HCT116 (cell line): ENCODE data around the gene NR5A2. TPM values are rescaled to one million over a fixed set of nuclear protein-coding genes. Genes with fewer than 3 reads are reported as not detected.

Experiments used
- ATAC-seq: fragments of 200-7000 bp; cut with Tn5 transposase; 2 replicates; pipeline ENCODE4 v1.9.1; 2020; ENCODE audit warnings: mild to moderate bottlenecking, moderate library complexity
- BruUV-seq: library from RNA; stranded (reverse); fragments of 400-500 nt; replicated peaks from 2 replicates; lab custom pipeline; 2021; lab: Mats Ljungman, UMichigan
- CTCF ChIA-PET: fragments of 300-600 bp; sonication (Branson Sonifier 250); formaldehyde crosslinking; loops from one replicate; lab custom pipeline; 2021; ENCODE audit warnings: antibody characterized with exemption; lab: Charles Lee
- POLR2A ChIA-PET: fragments of 300-600, 350-600 bp; sonication (Branson Sonifier 250); formaldehyde crosslinking; loops from one replicate; lab custom pipeline; 2021; ENCODE audit warnings: antibody characterized with exemption; lab: Charles Lee
- RAD21 ChIA-PET, 2 experiments: fragments of 300-600 bp; sonication (Branson Sonifier 250); formaldehyde crosslinking; loops; one replicate each; lab custom pipeline; 2023; ENCODE audit warnings: low total read pairs in 2 of 2; ENCODE audit not compliant: uncharacterized antibody in 2 of 2, unreplicated experiment in 2 of 2, low non-redundant PET in 1 of 2; lab: Charles Lee
- DNase-seq: peaks from one replicate; pipeline ENCODE4 v3.0.0-alpha.2; 2010; ENCODE audit warnings: low read depth, low spot score
- H2AFZ ChIP-seq: fragments of 200-600 bp; shearing (Covaris generic), sonication (generic); 2 replicates; pipeline ENCODE4 v1.6.1; 2017; ENCODE audit warnings: low read depth, mixed run types, mixed read lengths, antibody characterized with exemption, low read length; ENCODE audit not compliant: poor library complexity, severe bottlenecking
- H3K27ac ChIP-seq: 2 replicates; pipeline ENCODE4 v1.5.1; 2012; ENCODE audit warnings: low read depth, low read length
- H3K27me3 ChIP-seq: fragments of 200-600 bp; sonication (generic); 2 replicates; pipeline ENCODE4 v1.6.1; 2016; ENCODE audit warnings: mixed run types, low read length, mixed read lengths; ENCODE audit not compliant: insufficient read depth
- H3K36me3 ChIP-seq, 2 experiments: fragments of 200-500 bp in 1 of 2; fragments of 200-600 bp in 1 of 2; sonication (Bioruptor generic) in 1 of 2; sonication (generic) in 1 of 2; 2 replicates each; pipeline versions ENCODE4 v1.5.1 to v1.6.1; 2014 to 2016; ENCODE audit warnings: low read length in 2 of 2, inconsistent platforms in 1 of 2, mixed read lengths in 1 of 2, mixed run types in 1 of 2; ENCODE audit not compliant: insufficient read depth in 2 of 2, control insufficient read depth in 1 of 2
- H3K4me1 ChIP-seq, 2 experiments: fragments of 200-600 bp in 1 of 2; sonication (generic) in 1 of 2; 2 replicates each; pipeline versions ENCODE4 v1.5.1 to v1.6.1; 2012 to 2017; ENCODE audit warnings: low read length in 2 of 2, inconsistent platforms in 1 of 2, mild to moderate bottlenecking in 1 of 2, mixed read lengths in 1 of 2, mixed run types in 1 of 2, moderate library complexity in 1 of 2; ENCODE audit not compliant: insufficient read depth in 2 of 2, control insufficient read depth in 1 of 2
- H3K4me2 ChIP-seq: fragments of 200-600 bp; sonication (generic); 2 replicates; pipeline ENCODE4 v1.6.1; 2017; ENCODE audit warnings: mixed run types, low read length, mixed read lengths
- H3K4me3 ChIP-seq, 2 experiments: fragments of 200-600 bp in 1 of 2; sonication (generic) in 1 of 2; replicated peaks in 1 of 2; 2 replicates each; pipeline ENCODE4 v1.5.1; 2011 to 2016; ENCODE audit warnings: low read length in 2 of 2, control low read depth in 1 of 2, low read depth in 1 of 2, mild to moderate bottlenecking in 1 of 2, mixed read lengths in 1 of 2, mixed run types in 1 of 2
- H3K79me2 ChIP-seq: fragments of 200-600 bp; sonication (generic); 2 replicates; pipeline ENCODE4 v1.6.1; 2017; ENCODE audit warnings: mild to moderate bottlenecking, mixed run types, low read length, moderate library complexity, mixed read lengths; ENCODE audit not compliant: insufficient read depth
- H3K9ac ChIP-seq: fragments of 200-600 bp; sonication (generic); 2 replicates; pipeline ENCODE4 v1.6.1; 2016; ENCODE audit warnings: low read length, mixed read lengths
- H3K9me2 ChIP-seq: fragments of 200-600 bp; sonication (generic), shearing (Covaris generic); 2 replicates; pipeline ENCODE4 v1.6.1; 2017; ENCODE audit warnings: mixed run types, mild to moderate bottlenecking, moderate library complexity; ENCODE audit not compliant: insufficient read depth
- H3K9me3 ChIP-seq, 2 experiments: fragments of 200-500 bp in 1 of 2; fragments of 200-600 bp in 1 of 2; sonication (Bioruptor generic) in 1 of 2; sonication (generic) in 1 of 2; 2 replicates each; pipeline ENCODE4 v1.6.1; 2014 to 2017; ENCODE audit warnings: low read length in 2 of 2, mixed read lengths in 2 of 2, inconsistent platforms in 1 of 2, low read depth in 1 of 2, mild to moderate bottlenecking in 1 of 2, mixed run types in 1 of 2, moderate library complexity in 1 of 2; ENCODE audit not compliant: control insufficient read depth in 1 of 2, insufficient read depth in 1 of 2
- H4K20me1 ChIP-seq: fragments of 200-600 bp; sonication (generic), shearing (Covaris generic); 2 replicates; pipeline ENCODE4 v1.6.1; 2017; ENCODE audit warnings: mixed run types, mild to moderate bottlenecking, moderate library complexity; ENCODE audit not compliant: insufficient read depth
- EGR1 ChIP-seq: IDR thresholded peaks from 2 replicates; pipeline ENCODE4 v1.6.1; 2012; ENCODE audit warnings: low read depth
- ELF1 ChIP-seq: IDR thresholded peaks from 2 replicates; pipeline ENCODE4 v1.6.1; 2012; ENCODE audit warnings: low read depth, borderline replicate concordance
- FOSL1 ChIP-seq: IDR thresholded peaks from 2 replicates; pipeline ENCODE4 v1.6.1; 2012; ENCODE audit warnings: low read depth
- JUND ChIP-seq: IDR thresholded peaks from 2 replicates; pipeline ENCODE4 v1.6.1; 2012
- RAD21 ChIP-seq: IDR thresholded peaks from 2 replicates; pipeline ENCODE4 v1.6.1; 2012; ENCODE audit warnings: low read depth, mild to moderate bottlenecking
- SIN3A ChIP-seq: IDR thresholded peaks from 2 replicates; pipeline ENCODE4 v1.6.1; 2012; ENCODE audit warnings: low read depth
- SP1 ChIP-seq: IDR thresholded peaks from 2 replicates; pipeline ENCODE4 v1.6.1; 2012; ENCODE audit warnings: low read depth
- SRF ChIP-seq: IDR thresholded peaks from 2 replicates; pipeline ENCODE4 v1.6.1; 2012; ENCODE audit warnings: low read depth
- TCF7L2 ChIP-seq: IDR thresholded peaks from 2 replicates; pipeline ENCODE4 v1.7.0; 2011; ENCODE audit warnings: borderline replicate concordance, inconsistent platforms; ENCODE audit not compliant: insufficient read depth, insufficient read length; ENCODE audit errors: extremely low read depth
- YY1 ChIP-seq: IDR thresholded peaks from 2 replicates; pipeline ENCODE4 v1.6.1; 2011; ENCODE audit warnings: low read length, low read depth, moderate library complexity, mild to moderate bottlenecking; ENCODE audit not compliant: insufficient replicate concordance; ENCODE audit errors: extremely low read depth
- ZFX ChIP-seq: fragments of 450-650 bp; IDR thresholded peaks from 2 replicates; pipeline ENCODE4 v1.6.1; 2017
- ZNF274 ChIP-seq: fragments of 200-500 bp; sonication (Bioruptor generic); IDR thresholded peaks from 2 replicates; pipeline ENCODE4 v1.6.1; 2014; ENCODE audit warnings: mild to moderate bottlenecking, low read depth, low read length, inconsistent platforms
- intact Hi-C: fragments of 100-400 bp; cut with micrococcal nuclease; formaldehyde crosslinking; loops from 2 replicates; pipeline ENCODE4 v1.10.0; 2022
- total RNA-seq: library from RNA; stranded (reverse); gene quantifications from one replicate; pipeline ENCODE4 v1.2.1, GENCODE V29; 2021; ENCODE audit not compliant: unreplicated experiment
- TF ChIP-seq, protein P1 (sequence below): IDR thresholded peaks from 2 replicates; pipeline ENCODE4 v1.6.1; 2012; ENCODE audit warnings: low read depth
- TF ChIP-seq, protein P2 (sequence below): IDR thresholded peaks from 2 replicates; pipeline ENCODE4 v1.6.1; 2012

The NR5A2 gene
- total RNA-seq, 1 experiment from 2014 or later = 0.91 TPM

DNA sequence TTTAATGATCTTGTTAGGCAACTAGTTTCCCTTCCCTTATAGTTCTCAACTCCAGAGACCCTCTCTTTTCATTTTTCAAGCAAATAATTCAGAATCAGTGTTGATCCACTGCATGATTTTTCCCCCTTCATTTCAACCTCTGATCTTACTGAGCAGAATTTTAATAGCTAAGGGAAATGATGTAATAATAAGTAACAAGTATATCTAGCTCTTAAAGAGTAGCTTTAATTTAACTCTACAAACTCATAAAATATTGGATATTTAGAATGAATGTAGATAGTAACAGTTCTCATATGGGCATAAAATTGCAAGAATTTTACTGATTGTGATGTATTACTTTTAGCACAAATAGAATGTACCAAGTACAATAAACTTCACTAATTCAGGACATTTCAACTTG, 130.2 kb downstream of the NR5A2 start:
- Histone ChIP-seq H3K9ac (no peak overlapping the region), H4K20me1 (no peaks in the 10 kb centered on the region)
- no peak for ATAC-seq
- RAD21 ChIA-PET = no interaction called here
- TF ChIP-seq YY1 (no peak), JUND (no peak), RAD21 (no peak), SRF (no peak)
- TF ChIP-seq, all 23 proteins: peak for 0
- ChIA-PET CTCF (interaction anchor here (1.8 kb wide), 1 partner anchor 18 kb away, joined by 7 read pairs; no protein-coding TSS in a partner anchor), POLR2A (no interaction called here)
- no TSS peak for BruUV-seq
- Histone ChIP-seq H3K27me3 (no peaks in the 10 kb centered on the region), H2AFZ (no peak overlapping the region), H3K79me2 (no peaks in the 10 kb centered on the region), H3K4me1 (peaks cover 0 to 6% of the 10 kb centered on the region in 2 experiments; a peak in 2 of 4 replicates), H3K4me2 (no peak overlapping the region), H3K4me3 (no peak overlapping the region), H3K36me3 (no peaks in the 10 kb centered on the region), H3K9me3 (no peaks in the 10 kb centered on the region), H3K9me2 (no peaks in the 10 kb centered on the region), H3K27ac (no peak overlapping the region)
- DNase-seq = no peak
- intact Hi-C loops = no loop called here

DNA sequence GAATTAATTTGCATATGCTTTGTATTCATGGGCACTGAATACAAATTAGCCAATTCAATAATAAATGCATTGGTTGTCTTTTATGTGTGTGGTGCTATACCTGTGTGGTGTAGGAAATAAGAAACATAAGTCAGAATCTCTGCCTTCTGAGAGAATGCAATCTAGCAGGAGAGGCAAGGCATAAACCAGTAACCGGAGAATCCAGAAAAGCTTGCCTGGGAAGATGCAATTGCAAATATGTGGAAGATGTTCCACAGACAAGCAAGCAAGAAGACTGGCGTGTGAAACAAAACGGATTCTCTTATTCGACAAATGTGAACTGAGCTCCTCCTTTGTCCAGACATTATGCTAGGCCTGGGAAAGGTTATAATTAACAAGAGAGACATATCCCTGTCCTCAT, 134.3 kb downstream of the NR5A2 start:
- no peak overlapping the region for H3K27ac ChIP-seq
- H3K4me2 ChIP-seq = no peak overlapping the region
- ChIA-PET RAD21 (no interaction called here), POLR2A (no interaction called here), CTCF (no interaction called here)
- DNase-seq (no peak), ATAC-seq (no peak)
- H2AFZ ChIP-seq = no peak overlapping the region
- H3K9ac ChIP-seq = no peak overlapping the region
- TF ChIP-seq ELF1 (no peak), ZNF274 (no peak), SIN3A (no peak), EGR1 (no peak), FOSL1 (no peak), ZFX (no peak), SRF (no peak), SP1 (no peak), TCF7L2 (no peak), JUND (no peak)
- TF ChIP-seq, protein P1, sequence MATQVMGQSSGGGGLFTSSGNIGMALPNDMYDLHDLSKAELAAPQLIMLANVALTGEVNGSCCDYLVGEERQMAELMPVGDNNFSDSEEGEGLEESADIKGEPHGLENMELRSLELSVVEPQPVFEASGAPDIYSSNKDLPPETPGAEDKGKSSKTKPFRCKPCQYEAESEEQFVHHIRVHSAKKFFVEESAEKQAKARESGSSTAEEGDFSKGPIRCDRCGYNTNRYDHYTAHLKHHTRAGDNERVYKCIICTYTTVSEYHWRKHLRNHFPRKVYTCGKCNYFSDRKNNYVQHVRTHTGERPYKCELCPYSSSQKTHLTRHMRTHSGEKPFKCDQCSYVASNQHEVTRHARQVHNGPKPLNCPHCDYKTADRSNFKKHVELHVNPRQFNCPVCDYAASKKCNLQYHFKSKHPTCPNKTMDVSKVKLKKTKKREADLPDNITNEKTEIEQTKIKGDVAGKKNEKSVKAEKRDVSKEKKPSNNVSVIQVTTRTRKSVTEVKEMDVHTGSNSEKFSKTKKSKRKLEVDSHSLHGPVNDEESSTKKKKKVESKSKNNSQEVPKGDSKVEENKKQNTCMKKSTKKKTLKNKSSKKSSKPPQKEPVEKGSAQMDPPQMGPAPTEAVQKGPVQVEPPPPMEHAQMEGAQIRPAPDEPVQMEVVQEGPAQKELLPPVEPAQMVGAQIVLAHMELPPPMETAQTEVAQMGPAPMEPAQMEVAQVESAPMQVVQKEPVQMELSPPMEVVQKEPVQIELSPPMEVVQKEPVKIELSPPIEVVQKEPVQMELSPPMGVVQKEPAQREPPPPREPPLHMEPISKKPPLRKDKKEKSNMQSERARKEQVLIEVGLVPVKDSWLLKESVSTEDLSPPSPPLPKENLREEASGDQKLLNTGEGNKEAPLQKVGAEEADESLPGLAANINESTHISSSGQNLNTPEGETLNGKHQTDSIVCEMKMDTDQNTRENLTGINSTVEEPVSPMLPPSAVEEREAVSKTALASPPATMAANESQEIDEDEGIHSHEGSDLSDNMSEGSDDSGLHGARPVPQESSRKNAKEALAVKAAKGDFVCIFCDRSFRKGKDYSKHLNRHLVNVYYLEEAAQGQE = no peak
- TF ChIP-seq, protein P2, sequence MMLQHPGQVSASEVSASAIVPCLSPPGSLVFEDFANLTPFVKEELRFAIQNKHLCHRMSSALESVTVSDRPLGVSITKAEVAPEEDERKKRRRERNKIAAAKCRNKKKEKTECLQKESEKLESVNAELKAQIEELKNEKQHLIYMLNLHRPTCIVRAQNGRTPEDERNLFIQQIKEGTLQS = no peak
- no TSS peak for BruUV-seq
- no peaks in the 10 kb centered on the region for H4K20me1 ChIP-seq
- H3K79me2 ChIP-seq = no peaks in the 10 kb centered on the region
- H3K9me3 ChIP-seq = no peaks in the 10 kb centered on the region
- no peaks in the 10 kb centered on the region for H3K9me2 ChIP-seq
- H3K27me3 ChIP-seq = no peaks in the 10 kb centered on the region
- intact Hi-C loops = no loop called here
- no peaks in the 10 kb centered on the region for H3K36me3 ChIP-seq
- peaks cover 10 to 20% of the 10 kb centered on the region in 2 experiments for H3K4me1 ChIP-seq
- H3K4me3 ChIP-seq = no peak overlapping the region
